Islet precursor cell (in vitro differentiated cells): ENCODE measurements around the gene CCNC.

Experiments
- DNase-seq: peaks from one replicate; pipeline ENCODE4 v3.0.0-alpha.2; 2018

The CCNC gene

GRCh38 chr6:99568103-99568933 lies at the start of gene CCNC:
CCNC (minus strand) TSS chr6:99568660; CDS start chr6:99568527, 133 bp downstream.
- DNase-seq: peak; percentile 98

- DNase-seq: no peak
Observed at GRCh38 chr6:99617131-99617530, 48.7 kb upstream of the CCNC start.

DNA sequence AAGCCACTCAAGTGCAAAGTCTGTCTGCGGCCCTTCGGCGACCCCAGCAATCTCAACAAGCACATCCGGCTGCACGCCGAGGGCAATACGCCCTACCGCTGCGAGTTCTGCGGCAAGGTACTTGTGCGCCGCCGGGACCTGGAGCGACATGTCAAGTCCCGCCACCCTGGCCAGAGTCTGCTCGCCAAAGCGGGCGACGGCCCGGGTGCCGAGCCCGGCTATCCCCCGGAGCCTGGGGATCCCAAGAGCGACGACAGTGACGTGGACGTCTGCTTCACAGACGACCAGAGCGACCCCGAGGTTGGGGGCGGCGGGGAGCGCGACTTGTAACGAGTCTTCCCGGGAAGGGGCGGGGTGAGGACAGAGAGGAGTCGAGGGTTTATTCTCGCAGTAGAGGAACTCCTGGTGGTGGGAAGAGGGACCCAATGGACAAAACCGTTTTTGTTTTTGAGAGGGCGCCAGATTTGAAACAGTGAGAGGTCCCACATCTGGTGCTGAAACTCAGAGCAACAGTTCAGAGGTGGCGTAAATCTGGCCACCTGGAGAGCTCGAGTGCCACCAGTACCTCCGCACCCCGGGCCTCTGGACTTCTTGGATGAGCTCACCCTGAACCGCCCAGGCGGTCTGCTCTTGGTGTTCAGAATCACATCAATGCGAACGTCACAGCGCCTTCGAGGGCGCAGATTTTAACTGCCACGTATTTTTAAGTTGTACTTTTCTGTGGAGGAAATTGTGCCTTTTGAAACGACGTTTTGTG lies 46.1 kb upstream of the CCNC start:
- peak; percentile 77 for DNase-seq

- peak; percentile 64 for DNase-seq
Observed at GRCh38 chr6:99613705-99614429, 45.4 kb upstream of the CCNC start.

DNA sequence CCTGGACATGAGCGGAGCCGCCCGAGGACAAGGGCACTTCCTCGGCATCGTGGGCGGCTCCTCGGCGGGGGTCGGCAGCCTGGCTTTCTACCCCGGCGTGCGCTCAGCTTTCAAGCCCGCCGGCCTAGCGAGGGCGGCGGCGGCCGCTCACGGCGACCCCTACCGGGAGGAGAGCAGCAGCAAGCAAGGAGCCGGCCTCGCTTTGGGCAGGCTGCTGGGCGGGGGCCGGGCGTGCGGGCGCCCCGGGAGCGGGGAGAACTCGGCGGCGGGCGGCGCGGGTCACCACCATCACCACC lies 44.9 kb upstream of the CCNC start:
- DNase-seq: peak; percentile 83

GRCh38 chr6:99612551-99613408 lies 44.3 kb upstream of the CCNC start:
- no peak for DNase-seq

- DNase-seq: no peak
Observed at GRCh38 chr6:99611148-99611547, 42.7 kb upstream of the CCNC start.

DNA sequence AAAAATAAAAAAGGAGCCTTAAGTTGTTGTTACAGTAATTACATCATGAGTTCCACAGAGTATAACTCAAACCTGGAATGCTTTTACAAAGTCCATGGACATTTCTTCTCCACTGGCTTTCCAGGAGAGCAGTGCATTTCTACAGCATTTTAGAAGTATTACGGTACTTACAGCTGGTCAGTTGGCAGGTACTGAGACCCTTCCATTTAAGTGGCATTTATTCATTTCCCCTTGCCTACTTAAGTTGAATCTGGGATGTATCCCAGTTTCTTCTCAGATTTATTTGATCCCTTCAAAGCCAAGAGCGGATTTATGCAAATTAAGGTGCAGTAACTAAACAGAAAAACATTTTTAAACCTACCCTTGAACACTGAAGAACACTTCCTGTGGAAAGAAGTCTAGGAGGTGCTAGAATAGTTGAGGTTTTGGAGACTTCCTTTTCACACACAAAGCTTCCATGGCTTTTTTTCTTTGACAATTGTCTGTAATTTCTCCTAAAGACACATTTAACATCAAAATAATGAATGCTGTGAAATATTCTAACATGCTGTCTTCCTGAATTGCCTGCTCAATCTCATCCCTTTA lies 41.5 kb upstream of the CCNC start:
- no peak for DNase-seq

GRCh38 chr6:99608886-99609482 lies 40.5 kb upstream of the CCNC start:
- no peak for DNase-seq

- no peak for DNase-seq
Observed at GRCh38 chr6:99608059-99608885, 39.8 kb upstream of the CCNC start.

DNA sequence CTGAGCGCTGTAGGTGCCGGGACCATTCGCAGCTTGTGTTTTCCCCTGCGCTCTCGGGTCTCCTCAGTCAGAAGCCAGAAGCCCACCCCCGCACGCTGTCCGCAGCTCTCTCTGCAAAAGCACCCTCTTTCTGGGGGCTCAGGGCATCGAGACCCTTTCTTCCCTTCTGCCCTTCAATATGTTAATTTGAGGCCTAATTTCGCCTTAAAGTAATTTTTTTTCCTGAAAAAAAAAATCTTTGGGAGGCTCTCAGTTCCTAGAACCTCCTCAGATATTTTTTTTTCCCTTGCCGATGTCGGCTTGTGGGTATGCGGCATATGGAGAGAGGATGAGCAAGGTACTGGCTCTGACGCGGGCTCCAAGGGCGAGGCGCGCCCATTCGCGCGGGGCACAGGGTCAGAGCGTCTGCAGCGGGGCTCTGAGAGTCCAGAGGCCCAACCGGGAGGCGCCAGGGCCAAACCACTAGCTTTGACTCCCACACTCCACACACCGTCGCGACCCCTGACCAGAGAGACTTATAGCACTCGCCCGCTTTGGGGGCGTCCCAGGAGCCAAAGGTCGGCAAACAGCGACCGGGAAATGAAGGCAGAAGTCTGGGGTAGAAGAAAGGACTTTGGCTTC lies 39.1 kb upstream of the CCNC start:
- DNase-seq: no peak

DNA sequence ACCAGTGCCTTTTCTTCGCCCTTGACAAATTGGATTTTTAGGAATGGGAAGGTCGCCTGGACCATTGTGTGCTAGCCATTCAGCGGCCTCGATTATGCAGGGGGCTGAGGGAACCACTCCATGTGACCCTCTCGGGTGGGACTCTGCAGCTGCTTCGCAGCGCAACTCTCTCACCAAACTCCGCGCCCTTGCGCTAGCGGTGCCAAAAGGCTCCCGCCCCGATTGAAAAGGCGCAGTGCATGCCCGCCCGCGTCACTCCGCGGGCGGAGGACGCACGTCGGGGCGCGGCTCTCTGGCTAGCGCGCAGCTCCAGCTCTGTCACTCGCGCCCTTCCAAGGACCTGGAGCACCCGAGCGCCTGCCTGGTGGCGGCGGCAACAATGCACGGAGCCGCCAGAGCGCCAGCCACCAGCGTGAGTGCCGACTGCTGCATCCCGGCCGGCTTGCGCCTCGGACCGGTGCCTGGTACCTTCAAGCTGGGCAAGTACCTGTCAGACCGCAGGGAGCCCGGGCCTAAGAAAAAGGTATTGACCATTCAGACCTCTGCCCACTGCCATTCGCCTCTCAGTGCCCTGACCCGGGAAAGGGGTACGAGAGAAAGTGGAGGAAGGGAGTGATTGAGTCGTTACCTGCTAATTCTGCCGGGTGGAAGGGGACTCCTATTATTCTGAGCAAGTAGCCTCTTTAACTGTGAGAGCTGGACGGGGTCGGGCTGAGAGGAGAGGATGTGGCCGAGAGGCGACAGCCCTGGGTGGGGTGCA lies 38.4 kb upstream of the CCNC start, which contains the start of gene PRDM13:
TSS of gene PRDM13 (plus strand) at position 178 of the 760 bp plus-strand sequence. CDS start at position 380, 202 bp downstream.
- DNase-seq: no peak

DNA sequence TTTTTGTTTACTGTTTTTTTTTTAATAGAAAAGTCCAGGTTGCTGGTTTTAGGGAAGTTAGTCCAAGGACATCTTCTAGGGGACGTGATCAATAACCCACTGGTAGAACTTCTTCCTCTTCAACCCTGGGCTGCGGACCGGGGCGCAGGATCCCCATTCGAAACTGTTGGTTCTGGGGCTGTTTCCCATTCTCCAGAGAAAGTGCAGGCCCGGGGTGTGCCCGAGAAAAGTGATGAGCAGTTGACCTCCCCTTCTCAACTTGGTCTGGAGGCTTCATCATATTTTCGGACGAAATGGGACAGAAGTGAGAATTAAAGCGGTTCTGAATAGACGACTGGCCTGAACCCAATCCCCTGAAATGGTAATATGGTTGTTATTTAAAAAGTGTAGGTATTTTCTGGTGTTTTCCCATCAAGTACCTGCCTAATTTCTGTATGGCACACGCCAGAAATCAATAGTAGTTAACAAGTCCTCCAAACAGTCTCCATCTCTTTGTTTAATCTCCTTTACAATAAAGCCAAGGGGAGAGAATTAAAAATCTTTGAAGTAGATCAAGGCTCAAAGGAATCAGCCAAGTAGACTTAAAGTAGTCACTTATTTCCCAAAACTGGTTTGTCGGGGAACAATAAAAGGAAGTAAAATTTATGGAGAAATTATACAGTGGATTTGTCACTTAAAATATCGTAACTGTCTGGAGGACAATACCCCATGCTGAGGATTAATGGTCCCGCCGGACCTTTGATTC lies 37.6 kb upstream of the CCNC start:
- no peak for DNase-seq

DNA sequence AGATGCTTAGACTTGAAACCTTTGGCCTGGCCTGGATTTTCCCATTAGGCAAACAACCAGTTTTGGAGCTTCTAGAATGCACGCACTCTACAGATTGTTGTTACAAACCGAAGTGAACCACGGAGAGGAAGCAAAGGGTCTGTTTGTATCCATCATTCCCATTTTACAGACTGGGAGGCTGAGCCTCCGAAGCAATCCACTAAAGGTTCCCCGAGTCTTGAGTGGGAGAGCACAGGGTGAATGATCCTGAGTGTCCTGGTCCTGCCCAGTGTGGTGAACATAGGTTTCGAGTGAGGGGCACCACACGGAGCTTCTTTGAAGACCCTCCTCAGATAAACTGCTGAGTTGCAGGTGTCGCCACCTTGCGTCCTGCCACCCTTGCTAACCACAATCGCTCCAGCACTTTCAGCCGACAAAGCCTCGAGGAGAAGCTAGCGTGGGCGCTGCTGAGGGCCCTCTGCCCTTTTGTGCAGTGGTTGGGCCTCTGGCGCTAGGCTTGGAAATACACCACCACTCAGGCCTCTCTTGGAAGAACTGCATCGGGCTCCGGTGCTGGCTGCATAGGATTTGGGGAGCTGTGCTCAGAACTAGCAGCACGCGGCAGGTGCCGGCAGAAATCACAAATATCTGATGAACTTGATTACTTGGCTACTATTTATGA lies 36.7 kb upstream of the CCNC start:
- no peak for DNase-seq

DNA sequence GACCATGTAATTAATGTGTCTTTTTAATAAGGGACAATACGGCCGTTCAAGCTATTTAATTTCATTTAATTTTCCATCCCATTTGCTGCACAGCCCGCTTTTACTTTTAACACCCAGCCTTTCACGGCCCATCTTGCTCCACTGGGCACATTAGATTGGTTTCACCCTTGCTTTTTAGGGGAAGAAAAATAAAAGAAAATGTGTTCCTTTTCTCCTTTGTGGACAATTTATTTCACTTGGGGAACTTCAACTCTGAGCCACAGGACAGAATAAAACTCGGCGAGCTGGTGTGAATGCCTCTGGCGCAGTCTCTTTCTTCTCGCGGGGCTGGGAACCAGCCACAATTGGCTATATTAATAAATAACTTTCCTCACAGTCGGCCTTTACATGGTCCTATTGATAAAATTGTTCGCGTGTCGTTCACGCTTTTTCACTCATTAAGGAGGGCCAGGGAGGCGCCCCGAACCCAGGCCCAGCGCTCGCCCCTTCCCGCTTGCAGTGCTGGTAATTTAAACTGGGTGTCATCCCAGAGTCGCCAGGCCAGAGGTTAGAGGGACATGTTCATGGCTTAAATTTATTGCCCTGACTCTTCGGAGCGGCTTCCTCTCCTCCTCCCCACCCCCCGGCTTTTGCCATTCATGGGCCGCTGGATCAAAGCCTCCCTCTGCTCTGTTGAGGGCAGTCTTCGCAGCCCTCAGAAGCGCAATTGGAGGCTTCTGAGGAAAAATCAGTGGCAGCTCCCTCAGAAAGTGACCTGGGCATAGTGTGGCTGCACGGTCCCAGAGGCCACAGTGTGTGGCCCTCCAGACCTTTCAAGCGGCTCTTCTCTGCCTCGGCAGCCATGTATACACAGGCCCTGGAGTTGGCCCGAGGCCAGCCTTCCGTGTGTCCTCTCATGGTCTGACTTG lies 36.0 kb upstream of the CCNC start:
- DNase-seq: peak; percentile 71

- DNase-seq: peak; percentile 85
Observed at GRCh38 chr6:99603421-99604165, 35.1 kb upstream of the CCNC start.
